Activated naive CD8-positive, alpha-beta T cell treated with anti-CD3 and anti-CD28 coated beads, Interleukin-2, amount 10 ng/mL, durations not matched to agents 7 days and 5 days (primary cell): ENCODE results near the gene CCDC148. TPM values are rescaled to one million over a fixed set of nuclear protein-coding genes. Genes with fewer than 3 reads are reported as not detected.
A peak's percentile ranks its signal among the peaks of the same experiment; 100 is the strongest.
"Not testable (repeated sequence)": the region's sequence is repeated elsewhere in the genome, so short reads cannot be mapped to it uniquely, and the experiment has no call there.

Experiments
- ATAC-seq: fragments of 150-1000 bp; cut with Tn5 transposase; one replicate; pipeline ENCODE4 v1.10.0; 2021; ENCODE audit warnings: low read depth, moderate library complexity
- POLR2A ChIA-PET: fragments of 350-600 bp; sonication (Branson Sonifier 250); formaldehyde crosslinking; loops from one replicate; lab custom pipeline; 2021; ENCODE audit warnings: antibody characterized with exemption; lab: Charles Lee
- DNase-seq: peaks from one replicate; pipeline ENCODE4 v3.0.0; 2021
- H3K27ac Mint-ChIP-seq: one replicate; pipeline ENCODE4 v1.8.0; 2022; ENCODE audit warnings: mild to moderate bottlenecking, mixed read lengths
- H3K27me3 Mint-ChIP-seq: one replicate; pipeline ENCODE4 v1.8.0; 2022; ENCODE audit warnings: mild to moderate bottlenecking, moderate library complexity, mixed read lengths
- H3K36me3 Mint-ChIP-seq: one replicate; pipeline ENCODE4 v1.8.0; 2021; ENCODE audit warnings: mild to moderate bottlenecking, mixed read lengths
- H3K4me1 Mint-ChIP-seq: one replicate; pipeline ENCODE4 v1.8.0; 2021; ENCODE audit warnings: mixed read lengths
- H3K4me3 Mint-ChIP-seq: one replicate; pipeline ENCODE4 v1.8.0; 2022; ENCODE audit warnings: mild to moderate bottlenecking, moderate library complexity, mixed read lengths
- H3K9me3 Mint-ChIP-seq: one replicate; pipeline ENCODE4 v1.8.0; 2021; ENCODE audit warnings: mixed read lengths
- total RNA-seq, 2 experiments: library from RNA; stranded (reverse); gene quantifications; one replicate each; pipeline ENCODE4 v1.2.3, GENCODE V29; 2021

Gene CCDC148
- total RNA-seq, 2 experiments from 2014 or later: not detected

DNA sequence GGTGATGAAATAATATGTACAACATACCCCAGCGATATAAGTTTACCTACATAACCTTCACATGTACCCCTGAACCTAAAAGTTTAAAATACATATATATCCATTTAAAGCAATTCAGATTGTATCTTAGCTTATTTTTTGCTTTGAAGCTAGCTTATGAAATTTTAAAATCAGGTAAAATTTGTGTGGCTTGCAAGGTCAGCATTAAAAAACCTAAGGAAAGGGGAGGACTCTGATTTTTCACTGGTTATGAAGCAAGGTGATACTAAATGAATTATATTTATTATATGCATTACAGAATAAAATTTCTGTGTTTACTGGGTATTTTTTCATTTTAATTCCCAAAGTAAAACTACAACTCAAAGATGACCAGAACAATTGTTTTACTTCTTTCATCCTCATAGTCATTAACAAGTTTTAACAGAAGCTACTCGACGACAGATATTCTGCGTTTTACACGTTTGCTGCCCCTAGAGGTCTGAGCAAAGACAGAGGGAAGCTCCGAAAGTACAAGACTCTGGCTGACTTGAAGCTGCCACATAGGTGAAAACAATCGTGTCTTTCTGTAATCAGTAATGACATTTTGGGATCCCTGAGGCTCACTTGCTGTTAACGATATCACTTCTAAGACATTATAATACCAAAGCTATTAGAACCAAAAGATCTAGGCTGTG is 17.3 kb upstream of the CCDC148 start:
- Mint-ChIP-seq H3K27me3 (no peaks in the 10 kb centered on the region), H3K27ac (no peak overlapping the region), H3K9me3 (peaks cover 3% of the 10 kb centered on the region), H3K4me3 (no peak overlapping the region), H3K4me1 (peaks cover 11% of the 10 kb centered on the region), H3K36me3 (peaks cover 24% of the 10 kb centered on the region)
- DNase-seq (no peak), ATAC-seq (no peak)
- POLR2A ChIA-PET: no interaction called here

- ATAC-seq, POLR2A ChIA-PET, H3K4me3 Mint-ChIP-seq, H3K9me3 Mint-ChIP-seq, H3K27ac Mint-ChIP-seq, DNase-seq, H3K27me3 Mint-ChIP-seq: not testable (repeated sequence)
- Mint-ChIP-seq H3K36me3 (peaks cover 24% of the 10 kb centered on the region), H3K4me1 (peaks cover 11% of the 10 kb centered on the region)
Observed at GRCh38 chr2:158473300-158473699, 16.7 kb upstream of the CCDC148 start.

- H3K9me3 Mint-ChIP-seq, H3K27me3 Mint-ChIP-seq, H3K27ac Mint-ChIP-seq, ATAC-seq, DNase-seq, POLR2A ChIA-PET, H3K4me3 Mint-ChIP-seq: not testable (repeated sequence)
- Mint-ChIP-seq H3K36me3 (peaks cover 24% of the 10 kb centered on the region), H3K4me1 (peaks cover 10% of the 10 kb centered on the region)
Observed at GRCh38 chr2:158472829-158473228, 16.3 kb upstream of the CCDC148 start.

GRCh38 chr2:158467248-158467647 is 10.7 kb upstream of the CCDC148 start:
- no peaks in the 10 kb centered on the region for H3K4me1 Mint-ChIP-seq
- ATAC-seq (no peak), DNase-seq (no peak)
- POLR2A ChIA-PET: no interaction called here
- peaks cover 18% of the 10 kb centered on the region for H3K36me3 Mint-ChIP-seq
- no peaks in the 10 kb centered on the region for H3K27me3 Mint-ChIP-seq
- H3K4me3 Mint-ChIP-seq: no peak overlapping the region
- H3K9me3 Mint-ChIP-seq: peaks cover 3% of the 10 kb centered on the region
- H3K27ac Mint-ChIP-seq: no peak overlapping the region

DNA sequence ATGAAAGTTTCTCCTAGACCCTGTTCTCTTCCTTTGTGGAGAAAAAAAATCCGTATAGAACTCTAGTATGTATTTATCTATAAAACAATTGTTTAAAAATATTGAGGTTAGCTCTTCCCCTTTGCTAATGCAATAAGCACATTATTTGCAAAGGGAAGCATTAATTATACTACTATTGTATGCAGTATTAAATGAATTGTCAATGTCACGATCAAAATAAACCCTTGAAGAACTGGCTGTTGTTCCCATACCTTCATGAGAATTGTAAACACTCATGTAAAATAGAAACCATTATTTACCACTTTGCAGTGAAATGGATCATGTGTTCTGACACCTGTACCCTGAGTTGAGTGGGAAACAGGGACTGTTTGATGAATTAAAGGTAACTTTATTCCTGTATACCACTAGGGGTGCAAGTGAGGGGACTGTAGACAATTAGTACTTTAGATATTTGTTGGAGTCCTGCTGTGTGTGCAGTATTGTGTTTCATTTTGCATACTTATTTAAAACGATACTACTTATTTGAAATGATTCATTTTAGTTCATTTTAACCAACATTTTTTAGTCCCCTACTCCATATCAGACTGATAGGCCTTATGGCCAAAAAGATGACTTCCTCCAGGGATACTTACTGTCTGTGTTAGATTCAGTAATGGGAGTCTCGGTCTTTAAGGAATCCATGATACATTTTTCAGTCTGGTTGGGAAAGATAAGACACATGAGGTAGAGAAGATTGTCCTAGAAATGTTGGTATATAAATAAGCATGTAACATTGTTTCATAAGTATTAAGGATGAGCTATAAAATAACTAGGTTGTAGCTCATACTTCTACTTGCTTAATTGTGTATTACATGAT is 8.1 kb upstream of the CCDC148 start:
- H3K36me3 Mint-ChIP-seq: peaks cover 4% of the 10 kb centered on the region
- no peaks in the 10 kb centered on the region for H3K9me3 Mint-ChIP-seq
- DNase-seq (no peak), ATAC-seq (peak; percentile 47)
- H3K27ac Mint-ChIP-seq: no peak overlapping the region
- H3K4me1 Mint-ChIP-seq: peaks cover 10% of the 10 kb centered on the region
- POLR2A ChIA-PET: no interaction called here
- H3K27me3 Mint-ChIP-seq: no peaks in the 10 kb centered on the region
- no peak overlapping the region for H3K4me3 Mint-ChIP-seq

GRCh38 chr2:158463496-158464095 is 7.0 kb upstream of the CCDC148 start:
- no peak overlapping the region for H3K27ac Mint-ChIP-seq
- H3K27me3 Mint-ChIP-seq: peaks cover 3% of the 10 kb centered on the region
- no peaks in the 10 kb centered on the region for H3K36me3 Mint-ChIP-seq
- DNase-seq (no peak), ATAC-seq (no peak)
- H3K4me1 Mint-ChIP-seq: peaks cover 11% of the 10 kb centered on the region
- POLR2A ChIA-PET: no interaction called here
- no peaks in the 10 kb centered on the region for H3K9me3 Mint-ChIP-seq
- no peak overlapping the region for H3K4me3 Mint-ChIP-seq

- ATAC-seq: no peak
- Mint-ChIP-seq H3K27ac (no peak overlapping the region), H3K36me3 (peaks cover 2% of the 10 kb centered on the region), H3K4me3 (no peak overlapping the region), H3K27me3 (peaks cover 5% of the 10 kb centered on the region), H3K4me1 (peaks cover 23% of the 10 kb centered on the region), H3K9me3 (no peaks in the 10 kb centered on the region)
- POLR2A ChIA-PET: no interaction called here
- DNase-seq: no peak
Observed at GRCh38 chr2:158460632-158461297, 4.2 kb upstream of the CCDC148 start.

GRCh38 chr2:158459161-158460003 is 2.8 kb upstream of the CCDC148 start:
- H3K36me3 Mint-ChIP-seq: peaks cover 2% of the 10 kb centered on the region
- ATAC-seq (no peak), DNase-seq (no peak)
- no peak overlapping the region for H3K27ac Mint-ChIP-seq
- H3K4me3 Mint-ChIP-seq: peak overlapping the region; percentile 91
- H3K9me3 Mint-ChIP-seq: no peaks in the 10 kb centered on the region
- H3K4me1 Mint-ChIP-seq: peaks cover 23% of the 10 kb centered on the region
- POLR2A ChIA-PET: no interaction called here
- peaks cover 15% of the 10 kb centered on the region for H3K27me3 Mint-ChIP-seq

DNA sequence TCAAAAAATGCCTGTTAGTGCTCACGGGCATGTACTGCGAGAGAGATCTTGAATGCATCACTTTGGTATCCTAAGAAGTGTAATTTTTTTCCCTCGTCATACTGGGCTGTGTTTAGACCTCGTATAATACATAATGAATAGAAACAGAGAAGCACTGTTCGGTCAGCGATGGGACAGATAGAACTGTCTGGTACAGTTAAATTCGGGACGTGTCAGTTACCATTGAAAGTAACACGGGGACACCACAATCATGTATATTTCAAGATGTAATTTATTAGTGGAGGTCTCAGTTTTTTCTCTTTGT is 2.0 kb upstream of the CCDC148 start:
- Mint-ChIP-seq H3K36me3 (peaks cover 2% of the 10 kb centered on the region), H3K27me3 (peaks cover 23% of the 10 kb centered on the region), H3K9me3 (no peaks in the 10 kb centered on the region), H3K4me1 (peaks cover 23% of the 10 kb centered on the region), H3K4me3 (peak overlapping the region; percentile 91), H3K27ac (no peak overlapping the region)
- no peak for DNase-seq
- no peak for ATAC-seq
- POLR2A ChIA-PET: no interaction called here

DNA sequence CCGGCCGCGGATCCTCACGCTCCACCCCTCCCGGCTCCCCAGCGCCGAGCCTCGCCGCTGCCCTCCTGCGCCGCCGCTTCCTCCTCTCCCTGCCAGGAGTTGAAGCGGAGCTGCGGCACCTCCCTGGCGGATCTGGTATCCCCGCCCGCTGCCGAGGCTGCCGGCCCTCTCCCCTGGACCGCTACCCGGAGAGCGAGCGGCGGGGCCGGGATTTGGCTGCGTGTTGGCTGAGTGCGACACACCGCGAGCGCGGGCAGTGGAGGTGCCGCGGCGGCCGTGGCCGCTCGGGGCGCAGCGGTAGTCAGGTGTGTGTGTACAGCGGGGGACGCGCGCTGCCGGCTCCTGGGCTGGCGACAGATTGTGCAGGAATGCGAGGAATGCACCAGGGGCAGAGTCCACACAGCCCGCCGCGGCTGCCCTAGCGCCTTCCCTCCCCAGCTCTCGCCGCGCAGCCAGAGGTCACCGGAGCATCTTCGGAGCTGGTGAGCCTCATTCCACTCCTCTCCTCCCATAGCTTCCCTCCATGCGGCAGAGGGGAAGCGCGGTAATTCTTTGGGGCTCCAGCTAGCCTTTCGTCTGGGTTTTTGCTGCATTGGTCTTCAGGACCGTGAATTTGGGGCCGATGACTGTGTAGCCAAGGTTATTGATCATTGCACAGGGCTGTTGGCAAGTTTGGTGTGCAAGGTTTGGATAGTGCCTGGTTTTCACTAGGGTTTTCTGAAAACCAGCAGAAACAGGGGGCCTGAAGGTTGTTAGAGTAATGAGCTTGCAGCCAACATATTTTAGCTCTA is 1.5 kb upstream of the CCDC148 start:
- Mint-ChIP-seq H3K36me3 (peaks cover 2% of the 10 kb centered on the region), H3K9me3 (no peaks in the 10 kb centered on the region), H3K4me1 (peaks cover 23% of the 10 kb centered on the region), H3K4me3 (peak overlapping the region; percentile 91), H3K27ac (peak overlapping the region; percentile 81), H3K27me3 (peaks cover 24% of the 10 kb centered on the region)
- POLR2A ChIA-PET: no interaction called here
- peak; percentile 43 for ATAC-seq
- DNase-seq: peak; percentile 77

DNA sequence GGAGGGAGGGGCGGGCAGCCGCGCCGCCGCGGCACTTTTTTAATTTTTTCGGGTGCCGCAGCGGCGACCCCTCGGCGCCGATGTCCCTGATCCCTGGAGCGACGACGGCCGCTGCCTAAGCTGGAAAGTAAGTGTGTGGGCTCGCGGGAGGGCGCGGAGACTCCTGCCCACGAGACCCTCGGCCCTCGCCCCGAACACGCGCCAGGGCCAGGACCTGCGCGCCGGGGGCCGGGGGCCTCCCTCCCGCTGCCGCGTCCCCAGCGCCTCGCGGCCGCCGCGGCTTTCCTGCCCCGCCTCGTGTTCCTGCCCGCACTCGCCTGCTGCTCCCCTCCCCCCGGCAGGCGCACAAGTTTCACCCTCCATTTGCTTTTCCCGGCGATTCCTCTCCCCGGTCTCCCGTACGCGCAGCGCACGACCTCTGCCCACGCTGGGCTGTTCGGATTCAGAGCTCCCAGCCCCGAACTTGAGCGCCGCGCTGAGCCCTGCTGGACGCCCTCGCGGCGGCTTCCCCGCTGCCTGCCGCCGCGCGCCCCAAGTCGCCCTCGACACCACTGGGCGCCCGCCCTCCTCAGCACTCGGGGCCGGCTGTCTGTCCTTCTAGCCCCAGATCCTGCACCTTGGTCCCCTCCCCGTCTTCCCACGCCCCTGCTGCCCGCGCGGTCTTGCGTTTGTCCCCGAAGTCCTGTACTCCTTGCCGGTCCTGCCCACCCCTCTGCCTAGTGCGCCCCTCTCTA is 706 bp upstream of the CCDC148 start:
- ATAC-seq (peak; percentile 43), DNase-seq (peak; percentile 77)
- POLR2A ChIA-PET: interaction anchor here (1.4 kb wide), 1 partner anchor 557 kb away, joined by 3 read pairs; no protein-coding TSS in a partner anchor
- Mint-ChIP-seq H3K9me3 (no peaks in the 10 kb centered on the region), H3K36me3 (peaks cover 2% of the 10 kb centered on the region), H3K4me3 (peak overlapping the region; percentile 91), H3K27me3 (peaks cover 30% of the 10 kb centered on the region), H3K27ac (peak overlapping the region; percentile 81), H3K4me1 (peaks cover 23% of the 10 kb centered on the region)
